HUES48 (cell line): ENCODE measurements around the gene AMER3.

ENCODE experiments used
- H3K27ac ChIP-seq: one replicate; pipeline ENCODE4 v1.7.0; 2013; ENCODE audit warnings: low read depth, low read length, inconsistent platforms
- H3K27me3 ChIP-seq: 2 replicates; pipeline ENCODE4 v1.6.1; 2013; ENCODE audit warnings: mild to moderate bottlenecking, low read length; ENCODE audit not compliant: control insufficient read depth, insufficient read depth
- H3K36me3 ChIP-seq: 2 replicates; pipeline ENCODE4 v1.6.1; 2013; ENCODE audit warnings: low read length; ENCODE audit not compliant: control insufficient read depth, insufficient read depth
- H3K4me1 ChIP-seq: 2 replicates; pipeline ENCODE4 v1.6.1; 2013; ENCODE audit warnings: mild to moderate bottlenecking, low read length; ENCODE audit not compliant: control insufficient read depth, insufficient read depth
- H3K4me3 ChIP-seq: 2 replicates; pipeline ENCODE4 v1.5.1; 2013; ENCODE audit warnings: mild to moderate bottlenecking, low read depth, low read length
- H3K9ac ChIP-seq: 2 replicates; pipeline ENCODE4 v1.6.1; 2013; ENCODE audit warnings: mild to moderate bottlenecking, low read depth, low read length, moderate library complexity
- H3K9me3 ChIP-seq: 2 replicates; pipeline ENCODE4 v1.6.1; 2013; ENCODE audit warnings: low read length; ENCODE audit not compliant: control insufficient read depth, insufficient read depth

The AMER3 gene

GRCh38 chr2:130765464-130765863 is 10.1 kb downstream of the AMER3 start:
- H3K4me1 ChIP-seq: no peaks in the 10 kb centered on the region
- H3K27ac ChIP-seq: no peak overlapping the region
- no peaks in the 10 kb centered on the region for H3K27me3 ChIP-seq
- no peak overlapping the region for H3K9ac ChIP-seq
- no peaks in the 10 kb centered on the region for H3K36me3 ChIP-seq
- H3K9me3 ChIP-seq: no peaks in the 10 kb centered on the region
- H3K4me3 ChIP-seq: no peak overlapping the region

- no peaks in the 10 kb centered on the region for H3K27me3 ChIP-seq
These were observed 10.7 kb downstream of the AMER3 start for GRCh38 chr2:130766037-130766436.

DNA sequence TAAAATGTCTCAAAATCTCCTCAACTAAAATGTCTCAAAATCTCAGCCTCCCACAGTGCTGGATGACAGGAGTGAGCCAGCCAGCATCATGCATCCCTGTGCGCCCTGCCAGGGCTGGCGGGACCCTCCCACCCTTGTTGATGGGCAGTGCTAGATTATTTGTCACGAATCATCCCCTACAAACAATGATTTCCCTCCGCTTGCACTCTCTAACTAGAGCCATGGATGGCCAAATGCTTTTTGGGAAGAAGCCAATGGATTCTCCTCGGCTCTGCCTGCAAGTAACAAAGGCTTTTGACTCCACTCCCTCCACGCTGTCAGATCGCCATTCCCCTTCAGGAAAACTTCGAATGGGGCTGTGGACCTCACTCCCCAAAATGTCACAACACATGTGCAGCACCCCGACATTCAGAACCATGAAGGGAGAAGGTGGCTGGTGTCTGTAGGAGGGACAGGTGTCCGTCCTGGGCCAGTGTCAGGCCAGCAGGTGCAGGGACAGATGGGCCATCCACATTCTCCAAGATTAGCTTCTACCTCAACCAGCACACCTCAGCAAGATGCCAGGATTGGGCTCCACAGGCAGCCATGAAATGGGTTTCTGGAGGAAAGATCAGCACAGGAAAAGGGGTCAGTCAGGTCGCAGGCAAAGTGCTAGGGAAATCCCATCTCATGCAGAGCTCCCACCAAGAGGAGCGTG is 11.5 kb downstream of the AMER3 start:
- Histone ChIP-seq H3K9me3 (no peaks in the 10 kb centered on the region), H3K27me3 (no peaks in the 10 kb centered on the region), H3K27ac (no peak overlapping the region)

More at GRCh38 chr2:130766037-130766436, 10.7 kb downstream of the AMER3 start:
- Histone ChIP-seq H3K27ac (no peak overlapping the region), H3K9me3 (no peaks in the 10 kb centered on the region), H3K36me3 (no peaks in the 10 kb centered on the region), H3K4me3 (no peak overlapping the region), H3K9ac (no peak overlapping the region), H3K4me1 (no peaks in the 10 kb centered on the region)

GRCh38 chr2:130767408-130767775 is 12.1 kb downstream of the AMER3 start:
- no peaks in the 10 kb centered on the region for H3K27me3 ChIP-seq
- no peaks in the 10 kb centered on the region for H3K4me1 ChIP-seq
- no peaks in the 10 kb centered on the region for H3K36me3 ChIP-seq
- H3K9me3 ChIP-seq: no peaks in the 10 kb centered on the region
- H3K27ac ChIP-seq: no peak overlapping the region
- no peak overlapping the region for H3K9ac ChIP-seq
- no peak overlapping the region for H3K4me3 ChIP-seq

More for the DNA sequence above, 11.5 kb downstream of the AMER3 start:
- no peaks in the 10 kb centered on the region for H3K36me3 ChIP-seq
- no peaks in the 10 kb centered on the region for H3K4me1 ChIP-seq
- no peak overlapping the region for H3K9ac ChIP-seq
- H3K4me3 ChIP-seq: no peak overlapping the region

- H3K9me3 ChIP-seq: no peaks in the 10 kb centered on the region; the same call in 1 of the 2 replicates
- no peak overlapping the region for H3K4me3 ChIP-seq
- no peaks in the 10 kb centered on the region for H3K27me3 ChIP-seq
- H3K36me3 ChIP-seq: no peaks in the 10 kb centered on the region
- no peaks in the 10 kb centered on the region for H3K4me1 ChIP-seq
- H3K27ac ChIP-seq: no peak overlapping the region
- H3K9ac ChIP-seq: no peak overlapping the region
These were observed 13.0 kb downstream of the AMER3 start for GRCh38 chr2:130768191-130768855.

DNA sequence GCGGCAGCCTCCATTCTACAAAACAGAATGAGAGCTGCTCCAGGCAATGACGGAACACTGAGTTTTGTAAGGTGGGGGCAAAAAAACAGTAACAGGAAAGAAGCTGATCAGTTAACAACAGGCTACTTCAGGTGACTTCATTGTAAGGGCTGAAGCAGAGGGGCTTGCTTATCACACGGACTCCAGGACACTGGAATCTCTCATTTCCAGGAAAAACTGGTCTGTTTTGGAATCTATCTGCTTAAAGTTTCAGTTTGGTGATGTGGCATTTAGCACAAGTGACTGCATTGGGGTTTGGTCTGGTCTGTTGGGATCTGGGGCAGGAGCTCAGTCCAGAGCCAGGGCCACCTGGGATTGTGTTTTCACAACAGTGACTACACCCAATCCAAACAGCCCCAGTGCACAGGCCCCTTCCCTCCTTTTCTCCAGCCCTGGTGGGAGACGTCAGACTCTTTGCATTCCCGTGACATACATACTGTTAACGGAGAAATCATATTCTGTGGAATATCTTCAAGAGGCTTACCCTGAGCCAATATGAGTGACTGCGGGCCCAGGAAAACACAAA is 14.1 kb downstream of the AMER3 start:
- H3K4me3 ChIP-seq: no peak overlapping the region
- H3K9me3 ChIP-seq: no peaks in the 10 kb centered on the region; the same call in 1 of the 2 replicates
- H3K27me3 ChIP-seq: no peaks in the 10 kb centered on the region
- H3K36me3 ChIP-seq: no peaks in the 10 kb centered on the region
- H3K4me1 ChIP-seq: no peaks in the 10 kb centered on the region
- no peak overlapping the region for H3K27ac ChIP-seq
- H3K9ac ChIP-seq: no peak overlapping the region

- Histone ChIP-seq H3K4me1 (no peaks in the 10 kb centered on the region; the same call in 1 of the 2 replicates), H3K4me3 (no peak overlapping the region), H3K9ac (no peak overlapping the region)
These were observed 21.2 kb downstream of the AMER3 start for GRCh38 chr2:130776550-130776949.

DNA sequence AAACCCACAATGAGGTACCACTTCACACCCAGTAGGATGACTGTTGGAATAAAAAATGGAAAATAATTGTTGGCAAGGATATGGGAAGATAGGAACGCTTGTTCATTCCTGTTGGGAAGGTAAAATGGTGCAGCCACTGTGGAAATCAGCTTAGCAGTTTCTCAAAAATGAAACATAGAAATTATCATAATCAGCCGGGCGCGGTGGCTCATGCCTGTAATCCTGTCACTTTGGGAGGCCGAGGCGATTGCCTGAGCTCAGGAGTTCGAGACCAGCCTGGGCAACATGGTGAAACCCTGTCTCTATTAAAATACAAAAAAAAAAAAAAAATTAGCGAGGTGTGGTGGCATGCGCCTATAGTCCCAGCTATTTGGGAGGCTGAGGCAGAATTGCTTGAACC is 23.4 kb downstream of the AMER3 start:
- H3K27ac ChIP-seq: no peak overlapping the region
- no peaks in the 10 kb centered on the region; the same call in 1 of the 2 replicates for H3K4me1 ChIP-seq
- H3K36me3 ChIP-seq: no peaks in the 10 kb centered on the region
- no peaks in the 10 kb centered on the region for H3K9me3 ChIP-seq
- no peaks in the 10 kb centered on the region for H3K27me3 ChIP-seq
- no peak overlapping the region for H3K4me3 ChIP-seq
- H3K9ac ChIP-seq: no peak overlapping the region

More at GRCh38 chr2:130776550-130776949, 21.2 kb downstream of the AMER3 start:
- no peaks in the 10 kb centered on the region for H3K27me3 ChIP-seq
- H3K36me3 ChIP-seq: no peaks in the 10 kb centered on the region
- H3K27ac ChIP-seq: no peak overlapping the region
- H3K9me3 ChIP-seq: no peaks in the 10 kb centered on the region; the same call in 1 of the 2 replicates

- Histone ChIP-seq H3K4me3 (no peak overlapping the region), H3K27ac (no peak overlapping the region), H3K9me3 (no peaks in the 10 kb centered on the region), H3K36me3 (no peaks in the 10 kb centered on the region), H3K4me1 (no peaks in the 10 kb centered on the region), H3K27me3 (no peaks in the 10 kb centered on the region), H3K9ac (no peak overlapping the region)
These were observed 30.2 kb downstream of the AMER3 start for GRCh38 chr2:130785466-130786055.

- Histone ChIP-seq H3K9me3 (no peaks in the 10 kb centered on the region), H3K27me3 (no peaks in the 10 kb centered on the region), H3K36me3 (no peaks in the 10 kb centered on the region), H3K27ac (no peak overlapping the region), H3K4me3 (no peak overlapping the region), H3K9ac (no peak overlapping the region), H3K4me1 (no peaks in the 10 kb centered on the region)
These were observed 30.7 kb downstream of the AMER3 start for GRCh38 chr2:130786076-130786475.

GRCh38 chr2:130787841-130788240 is 32.5 kb downstream of the AMER3 start:
- no peaks in the 10 kb centered on the region for H3K4me1 ChIP-seq
- H3K36me3 ChIP-seq: no peaks in the 10 kb centered on the region
- H3K9ac ChIP-seq: no peak overlapping the region
- no peak overlapping the region for H3K27ac ChIP-seq
- no peaks in the 10 kb centered on the region for H3K9me3 ChIP-seq
- H3K4me3 ChIP-seq: no peak overlapping the region
- H3K27me3 ChIP-seq: no peaks in the 10 kb centered on the region
